ENCODE data around the gene MLLT10.
"Not testable (repeated sequence)": the region's sequence is repeated elsewhere in the genome, so short reads cannot be mapped to it uniquely, and the experiment has no call there.

Gene MLLT10

GRCh38 chr10:21587391-21587790, 53.4 kb downstream of the MLLT10 start:
- TF ChIP-seq Cebpa-rat (IDR thresholded peaks at IDR 0.05) = no peak
- peaks cover 0 to 5% (median 2%) of the 10 kb centered on the region in 10 experiments; a peak in 9 of 20 replicates for H3K4me1 ChIP-seq
- no peaks in the 10 kb centered on the region for H3K27me3 ChIP-seq
- H3K4me3 ChIP-seq = no peak overlapping the region
- peaks cover 42 to 95% (median 67%) of the 10 kb centered on the region in 11 experiments for H3K36me3 ChIP-seq
- H3K9me3 ChIP-seq (replicated peaks in 1 of 11) = peaks cover 0 to 20% (median 3%) of the 10 kb centered on the region in 11 experiments; a peak in 9 of 22 replicates
- H3K27ac ChIP-seq = no peak overlapping the region
- H3K9ac ChIP-seq = no peak overlapping the region
- no peak overlapping the region for H3K4me2 ChIP-seq
- H4K20me1 ChIP-seq = peaks cover 0 to 72% (median 0%) of the 10 kb centered on the region in 11 experiments; a peak in 5 of 22 replicates

GRCh38 chr10:21588159-21588558, 54.1 kb downstream of the MLLT10 start:
- peaks cover 50 to 95% (median 74%) of the 10 kb centered on the region in 11 experiments for H3K36me3 ChIP-seq
- H3K27me3 ChIP-seq, H3K4me3 ChIP-seq, H3K4me2 ChIP-seq, H3K4me1 ChIP-seq, H3K9ac ChIP-seq, H3K27ac ChIP-seq: not testable (repeated sequence)
- peaks cover 0 to 21% (median 3%) of the 10 kb centered on the region in 11 experiments; a peak in 10 of 22 replicates for H3K9me3 ChIP-seq (replicated peaks in 1 of 11)
- peaks cover 0 to 66% (median 0%) of the 10 kb centered on the region in 11 experiments; a peak in 3 of 22 replicates for H4K20me1 ChIP-seq

DNA sequence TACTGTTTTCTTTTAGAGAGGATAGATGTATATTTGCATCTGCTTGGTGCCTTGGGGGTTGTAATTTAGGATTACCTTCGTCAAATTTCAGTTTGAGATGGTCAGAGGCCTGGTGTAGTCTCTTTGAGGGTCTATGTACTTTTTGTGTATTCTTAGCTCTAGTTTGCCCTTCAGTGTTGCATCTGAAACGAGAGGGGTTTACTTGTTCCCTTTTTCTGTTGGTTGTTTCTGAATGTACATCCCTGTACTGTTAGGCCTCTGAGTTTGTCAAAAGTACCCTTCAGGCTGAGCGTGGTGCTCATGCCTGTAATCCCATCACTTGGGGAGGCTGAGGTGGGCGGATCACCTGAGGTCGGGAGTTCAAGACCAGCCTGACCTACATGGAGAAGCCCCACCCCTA, 60.0 kb downstream of the MLLT10 start:
- Histone ChIP-seq H4K20me1 (peaks cover 0 to 68% (median 3%) of the 10 kb centered on the region in 11 experiments; a peak in 6 of 22 replicates), H3K9me3 (replicated peaks in 1 of 11) (peaks cover 0 to 17% (median 0%) of the 10 kb centered on the region in 11 experiments; a peak in 8 of 22 replicates), H3K4me2 (no peak overlapping the region), H3K9ac (no peak overlapping the region), H3K36me3 (peaks cover 39 to 69% (median 50%) of the 10 kb centered on the region in 11 experiments), H3K27me3 (no peaks in the 10 kb centered on the region), H3K4me3 (no peak overlapping the region), H3K4me1 (0 out of 20 replicates have a peak, but pooled peaks cover 0 to 5% (median 0%) of the 10 kb centered on the region in 10 experiments), H3K27ac (no peak overlapping the region)
- no peak for TF ChIP-seq Cebpa-rat (IDR thresholded peaks at IDR 0.05)

GRCh38 chr10:21599582-21599981, 65.5 kb downstream of the MLLT10 start:
- H3K4me1 ChIP-seq = 0 out of 20 replicates have a peak, but pooled peaks cover 0 to 5% (median 0%) of the 10 kb centered on the region in 10 experiments
- no peak for TF ChIP-seq Cebpa-rat (IDR thresholded peaks at IDR 0.05)
- peaks cover 0 to 75% (median 0%) of the 10 kb centered on the region in 11 experiments; a peak in 9 of 22 replicates for H4K20me1 ChIP-seq
- H3K27me3 ChIP-seq = no peaks in the 10 kb centered on the region
- no peak overlapping the region for H3K4me2 ChIP-seq
- no peaks in the 10 kb centered on the region for H3K9me3 ChIP-seq (replicated peaks in 1 of 11)
- H3K9ac ChIP-seq = no peak overlapping the region
- no peak overlapping the region for H3K4me3 ChIP-seq
- peaks cover 6 to 68% (median 19%) of the 10 kb centered on the region in 11 experiments; a peak in 21 of 22 replicates for H3K36me3 ChIP-seq
- no peak overlapping the region for H3K27ac ChIP-seq

DNA sequence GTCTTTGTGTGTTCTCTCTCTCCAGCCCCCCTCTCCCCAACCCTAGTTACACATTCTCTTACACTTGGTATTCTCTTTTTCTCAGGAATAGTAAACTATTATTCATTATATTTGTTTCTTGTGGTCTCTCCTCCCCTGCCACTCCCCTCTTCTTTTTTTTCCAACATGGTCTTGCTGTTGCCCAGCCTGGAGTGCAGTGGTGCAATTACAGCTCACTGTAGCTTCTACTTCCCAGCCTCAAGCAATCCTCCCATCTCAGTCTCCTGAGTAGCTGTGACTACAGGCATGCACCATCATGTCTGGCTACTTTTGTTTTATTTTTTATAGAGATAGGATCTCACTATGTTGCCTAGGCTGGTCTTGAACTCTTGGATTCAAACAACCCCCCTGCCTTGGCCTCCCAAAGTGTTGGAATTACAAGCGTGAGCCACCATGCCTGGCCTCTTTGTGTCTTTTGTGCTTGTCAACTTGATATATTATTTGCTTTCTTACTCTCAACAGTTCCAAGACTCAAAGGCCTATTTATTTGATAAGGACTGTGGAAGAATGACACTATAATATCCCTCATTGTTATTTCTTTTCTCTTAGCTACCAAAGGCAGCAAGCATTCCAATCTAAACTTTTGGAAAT, 66.9 kb downstream of the MLLT10 start:
- no peak overlapping the region for H3K9ac ChIP-seq
- H3K4me1 ChIP-seq = 0 out of 20 replicates have a peak, but pooled peaks cover 0 to 5% (median 0%) of the 10 kb centered on the region in 10 experiments
- H4K20me1 ChIP-seq = peaks cover 0 to 76% (median 0%) of the 10 kb centered on the region in 11 experiments; a peak in 9 of 22 replicates
- TF ChIP-seq Cebpa-rat (IDR thresholded peaks at IDR 0.05) = no peak
- H3K4me3 ChIP-seq = no peak overlapping the region
- no peak overlapping the region for H3K4me2 ChIP-seq
- no peak overlapping the region for H3K27ac ChIP-seq
- H3K36me3 ChIP-seq = peaks cover 20 to 82% (median 26%) of the 10 kb centered on the region in 11 experiments
- H3K27me3 ChIP-seq = no peaks in the 10 kb centered on the region
- no peaks in the 10 kb centered on the region for H3K9me3 ChIP-seq (replicated peaks in 1 of 11)

DNA sequence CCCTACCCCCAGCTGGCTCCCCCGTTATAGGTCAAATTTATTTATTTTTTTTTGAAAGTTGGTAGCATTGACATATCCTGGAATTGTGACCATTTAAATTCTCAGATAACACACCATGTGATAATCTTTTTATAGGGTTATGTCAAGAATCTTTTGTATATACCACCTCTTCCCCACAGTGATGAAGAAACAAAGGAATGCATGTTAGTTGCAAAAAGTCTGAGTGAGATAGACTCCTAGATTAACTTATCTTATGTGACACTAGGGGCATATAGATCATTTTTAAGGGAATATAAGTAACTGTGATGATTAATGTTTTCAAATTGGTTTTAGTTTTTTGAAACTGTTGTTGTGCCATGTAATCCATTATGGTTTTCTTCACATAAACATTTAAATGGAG, 68.3 kb downstream of the MLLT10 start:
- H3K9ac ChIP-seq = no peak overlapping the region
- TF ChIP-seq Cebpa-rat (IDR thresholded peaks at IDR 0.05) = no peak
- H3K27me3 ChIP-seq = no peaks in the 10 kb centered on the region
- peaks cover 0 to 76% (median 0%) of the 10 kb centered on the region in 11 experiments; a peak in 9 of 22 replicates for H4K20me1 ChIP-seq
- H3K4me3 ChIP-seq = no peak overlapping the region
- H3K9me3 ChIP-seq (replicated peaks in 1 of 11) = peaks cover 1 to 7% (median 3%) of the 10 kb centered on the region in 11 experiments; a peak in 12 of 22 replicates
- 0 out of 20 replicates have a peak, but pooled peaks cover 0 to 3% (median 0%) of the 10 kb centered on the region in 10 experiments for H3K4me1 ChIP-seq
- H3K36me3 ChIP-seq = peaks cover 34 to 92% (median 40%) of the 10 kb centered on the region in 11 experiments
- H3K27ac ChIP-seq = no peak overlapping the region
- H3K4me2 ChIP-seq = no peak overlapping the region

GRCh38 chr10:21603721-21604120, 69.7 kb downstream of the MLLT10 start:
- Histone ChIP-seq H3K27ac (no peak overlapping the region), H3K36me3 (peaks cover 39 to 92% (median 48%) of the 10 kb centered on the region in 11 experiments), H4K20me1 (peaks cover 0 to 68% (median 0%) of the 10 kb centered on the region in 11 experiments; a peak in 8 of 22 replicates), H3K27me3 (no peaks in the 10 kb centered on the region), H3K4me1 (no peaks in the 10 kb centered on the region), H3K9me3 (replicated peaks in 1 of 11) (peaks cover 13 to 21% (median 17%) of the 10 kb centered on the region in 11 experiments; a peak in 21 of 22 replicates), H3K9ac (no peak overlapping the region), H3K4me3 (no peak overlapping the region), H3K4me2 (no peak overlapping the region)
- TF ChIP-seq Cebpa-rat (IDR thresholded peaks at IDR 0.05) = no peak

GRCh38 chr10:21604651-21605050, 70.6 kb downstream of the MLLT10 start:
- no peak overlapping the region for H3K27ac ChIP-seq
- H3K9ac ChIP-seq = no peak overlapping the region
- no peak for TF ChIP-seq Cebpa-rat (IDR thresholded peaks at IDR 0.05)
- no peak overlapping the region for H3K4me2 ChIP-seq
- no peaks in the 10 kb centered on the region for H3K4me1 ChIP-seq
- no peak overlapping the region for H3K4me3 ChIP-seq
- peaks cover 0 to 61% (median 0%) of the 10 kb centered on the region in 11 experiments; a peak in 8 of 22 replicates for H4K20me1 ChIP-seq
- H3K27me3 ChIP-seq = no peaks in the 10 kb centered on the region
- peaks cover 42 to 92% (median 54%) of the 10 kb centered on the region in 11 experiments for H3K36me3 ChIP-seq
- H3K9me3 ChIP-seq (replicated peaks in 1 of 11) = peaks cover 13 to 29% (median 24%) of the 10 kb centered on the region in 11 experiments; a peak in 21 of 22 replicates

DNA sequence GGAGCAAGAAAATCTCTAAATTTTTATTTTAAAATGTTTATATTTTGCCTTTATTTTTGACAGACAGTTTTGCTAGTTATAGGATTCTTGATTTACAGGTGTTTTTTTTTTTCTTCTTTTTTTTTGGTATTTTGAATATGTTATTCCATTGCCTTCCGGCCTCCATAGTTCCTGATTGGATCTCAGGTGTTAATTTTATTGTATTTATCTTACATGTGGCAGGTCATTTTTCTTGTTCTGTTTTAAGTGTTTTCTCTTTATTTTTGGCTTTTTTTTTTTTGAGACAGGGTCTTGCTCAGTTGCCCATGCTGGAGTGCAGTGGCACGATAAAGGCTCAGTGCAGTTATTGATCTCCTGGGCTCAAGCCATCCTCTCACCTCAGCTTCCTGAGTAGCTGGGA, 73.9 kb downstream of the MLLT10 start:
- Histone ChIP-seq H3K4me1 (no peaks in the 10 kb centered on the region), H3K27ac (no peak overlapping the region), H3K4me2 (no peak overlapping the region), H3K36me3 (peaks cover 51 to 92% (median 69%) of the 10 kb centered on the region in 11 experiments), H3K27me3 (no peaks in the 10 kb centered on the region), H4K20me1 (peaks cover 0 to 51% (median 0%) of the 10 kb centered on the region in 11 experiments; a peak in 6 of 22 replicates), H3K4me3 (no peak overlapping the region), H3K9ac (no peak overlapping the region), H3K9me3 (replicated peaks in 1 of 11) (peaks cover 13 to 29% (median 25%) of the 10 kb centered on the region in 11 experiments; a peak in 21 of 22 replicates)
- no peak for TF ChIP-seq Cebpa-rat (IDR thresholded peaks at IDR 0.05)

Data from BLaER1 treated with 17β-estradiol and CSF1 and Interleukin-3, amounts not matched to agents 10 nM and 100 nM (cell line).